HCT116 (cell line): ENCODE measurements around the gene DYNC1I1. TPM values are rescaled to one million over a fixed set of nuclear protein-coding genes. Genes with fewer than 3 reads are reported as not detected.

ENCODE experiments used
- ATAC-seq: fragments of 200-7000 bp; cut with Tn5 transposase; 2 replicates; pipeline ENCODE4 v1.9.1; 2020; ENCODE audit warnings: mild to moderate bottlenecking, moderate library complexity
- BruUV-seq: library from RNA; stranded (reverse); fragments of 400-500 nt; replicated peaks from 2 replicates; lab custom pipeline; 2021; lab: Mats Ljungman, UMichigan
- CTCF ChIA-PET: fragments of 300-600 bp; sonication (Branson Sonifier 250); formaldehyde crosslinking; loops from one replicate; lab custom pipeline; 2021; ENCODE audit warnings: antibody characterized with exemption; lab: Charles Lee
- POLR2A ChIA-PET: fragments of 300-600, 350-600 bp; sonication (Branson Sonifier 250); formaldehyde crosslinking; loops from one replicate; lab custom pipeline; 2021; ENCODE audit warnings: antibody characterized with exemption; lab: Charles Lee
- RAD21 ChIA-PET, 2 experiments: fragments of 300-600 bp; sonication (Branson Sonifier 250); formaldehyde crosslinking; loops; one replicate each; lab custom pipeline; 2023; ENCODE audit warnings: low total read pairs in 2 of 2; ENCODE audit not compliant: uncharacterized antibody in 2 of 2, unreplicated experiment in 2 of 2, low non-redundant PET in 1 of 2; lab: Charles Lee
- DNase-seq: peaks from one replicate; pipeline ENCODE4 v3.0.0-alpha.2; 2010; ENCODE audit warnings: low read depth, low spot score
- H2AFZ ChIP-seq: fragments of 200-600 bp; shearing (Covaris generic), sonication (generic); 2 replicates; pipeline ENCODE4 v1.6.1; 2017; ENCODE audit warnings: low read depth, mixed run types, mixed read lengths, antibody characterized with exemption, low read length; ENCODE audit not compliant: poor library complexity, severe bottlenecking
- H3K27ac ChIP-seq: 2 replicates; pipeline ENCODE4 v1.5.1; 2012; ENCODE audit warnings: low read depth, low read length
- H3K27me3 ChIP-seq: fragments of 200-600 bp; sonication (generic); 2 replicates; pipeline ENCODE4 v1.6.1; 2016; ENCODE audit warnings: mixed run types, low read length, mixed read lengths; ENCODE audit not compliant: insufficient read depth
- H3K36me3 ChIP-seq, 2 experiments: fragments of 200-500 bp in 1 of 2; fragments of 200-600 bp in 1 of 2; sonication (Bioruptor generic) in 1 of 2; sonication (generic) in 1 of 2; 2 replicates each; pipeline versions ENCODE4 v1.5.1 to v1.6.1; 2014 to 2016; ENCODE audit warnings: low read length in 2 of 2, inconsistent platforms in 1 of 2, mixed read lengths in 1 of 2, mixed run types in 1 of 2; ENCODE audit not compliant: insufficient read depth in 2 of 2, control insufficient read depth in 1 of 2
- H3K4me1 ChIP-seq, 2 experiments: fragments of 200-600 bp in 1 of 2; sonication (generic) in 1 of 2; 2 replicates each; pipeline versions ENCODE4 v1.5.1 to v1.6.1; 2012 to 2017; ENCODE audit warnings: low read length in 2 of 2, inconsistent platforms in 1 of 2, mild to moderate bottlenecking in 1 of 2, mixed read lengths in 1 of 2, mixed run types in 1 of 2, moderate library complexity in 1 of 2; ENCODE audit not compliant: insufficient read depth in 2 of 2, control insufficient read depth in 1 of 2
- H3K4me2 ChIP-seq: fragments of 200-600 bp; sonication (generic); 2 replicates; pipeline ENCODE4 v1.6.1; 2017; ENCODE audit warnings: mixed run types, low read length, mixed read lengths
- H3K4me3 ChIP-seq, 2 experiments: fragments of 200-600 bp in 1 of 2; sonication (generic) in 1 of 2; replicated peaks in 1 of 2; 2 replicates each; pipeline ENCODE4 v1.5.1; 2011 to 2016; ENCODE audit warnings: low read length in 2 of 2, control low read depth in 1 of 2, low read depth in 1 of 2, mild to moderate bottlenecking in 1 of 2, mixed read lengths in 1 of 2, mixed run types in 1 of 2
- H3K79me2 ChIP-seq: fragments of 200-600 bp; sonication (generic); 2 replicates; pipeline ENCODE4 v1.6.1; 2017; ENCODE audit warnings: mild to moderate bottlenecking, mixed run types, low read length, moderate library complexity, mixed read lengths; ENCODE audit not compliant: insufficient read depth
- H3K9ac ChIP-seq: fragments of 200-600 bp; sonication (generic); 2 replicates; pipeline ENCODE4 v1.6.1; 2016; ENCODE audit warnings: low read length, mixed read lengths
- H3K9me2 ChIP-seq: fragments of 200-600 bp; sonication (generic), shearing (Covaris generic); 2 replicates; pipeline ENCODE4 v1.6.1; 2017; ENCODE audit warnings: mixed run types, mild to moderate bottlenecking, moderate library complexity; ENCODE audit not compliant: insufficient read depth
- H3K9me3 ChIP-seq, 2 experiments: fragments of 200-500 bp in 1 of 2; fragments of 200-600 bp in 1 of 2; sonication (Bioruptor generic) in 1 of 2; sonication (generic) in 1 of 2; 2 replicates each; pipeline ENCODE4 v1.6.1; 2014 to 2017; ENCODE audit warnings: low read length in 2 of 2, mixed read lengths in 2 of 2, inconsistent platforms in 1 of 2, low read depth in 1 of 2, mild to moderate bottlenecking in 1 of 2, mixed run types in 1 of 2, moderate library complexity in 1 of 2; ENCODE audit not compliant: control insufficient read depth in 1 of 2, insufficient read depth in 1 of 2
- H4K20me1 ChIP-seq: fragments of 200-600 bp; sonication (generic), shearing (Covaris generic); 2 replicates; pipeline ENCODE4 v1.6.1; 2017; ENCODE audit warnings: mixed run types, mild to moderate bottlenecking, moderate library complexity; ENCODE audit not compliant: insufficient read depth
- CEBPB ChIP-seq: IDR thresholded peaks from 2 replicates; pipeline ENCODE4 v1.6.1; 2012; ENCODE audit warnings: low read depth
- ELF1 ChIP-seq: IDR thresholded peaks from 2 replicates; pipeline ENCODE4 v1.6.1; 2012; ENCODE audit warnings: low read depth, borderline replicate concordance
- EZH2 ChIP-seq: fragments of 200-600 bp; sonication (generic); IDR thresholded peaks from 2 replicates; pipeline ENCODE4 v1.6.1; 2017; ENCODE audit warnings: antibody characterized with exemption, mixed run types
- EZH2phosphoT487 ChIP-seq: fragments of 200-600 bp; IDR thresholded peaks from 2 replicates; pipeline ENCODE4 v1.6.1; 2018; ENCODE audit warnings: antibody characterized with exemption, borderline replicate concordance
- FOSL1 ChIP-seq: IDR thresholded peaks from 2 replicates; pipeline ENCODE4 v1.6.1; 2012; ENCODE audit warnings: low read depth
- JUND ChIP-seq: IDR thresholded peaks from 2 replicates; pipeline ENCODE4 v1.6.1; 2012
- POLR2AphosphoS5 ChIP-seq: IDR thresholded peaks from 2 replicates; pipeline ENCODE4 v1.6.1; 2011; ENCODE audit warnings: mild to moderate bottlenecking, low read depth, low read length, moderate library complexity
- SIN3A ChIP-seq: IDR thresholded peaks from 2 replicates; pipeline ENCODE4 v1.6.1; 2012; ENCODE audit warnings: low read depth
- SP1 ChIP-seq: IDR thresholded peaks from 2 replicates; pipeline ENCODE4 v1.6.1; 2012; ENCODE audit warnings: low read depth
- SRF ChIP-seq: IDR thresholded peaks from 2 replicates; pipeline ENCODE4 v1.6.1; 2012; ENCODE audit warnings: low read depth
- TCF7L2 ChIP-seq: IDR thresholded peaks from 2 replicates; pipeline ENCODE4 v1.7.0; 2011; ENCODE audit warnings: borderline replicate concordance, inconsistent platforms; ENCODE audit not compliant: insufficient read depth, insufficient read length; ENCODE audit errors: extremely low read depth
- YY1 ChIP-seq: IDR thresholded peaks from 2 replicates; pipeline ENCODE4 v1.6.1; 2011; ENCODE audit warnings: low read length, low read depth, moderate library complexity, mild to moderate bottlenecking; ENCODE audit not compliant: insufficient replicate concordance; ENCODE audit errors: extremely low read depth
- intact Hi-C: fragments of 100-400 bp; cut with micrococcal nuclease; formaldehyde crosslinking; loops from 2 replicates; pipeline ENCODE4 v1.10.0; 2022
- total RNA-seq: library from RNA; stranded (reverse); gene quantifications from one replicate; pipeline ENCODE4 v1.2.1, GENCODE V29; 2021; ENCODE audit not compliant: unreplicated experiment
- TF ChIP-seq, protein P1 (sequence below): IDR thresholded peaks from 2 replicates; pipeline ENCODE4 v1.6.1; 2012
- TF ChIP-seq, protein P2 (sequence below): IDR thresholded peaks from 2 replicates; pipeline ENCODE4 v1.6.1; 2012
- TF ChIP-seq, protein P3 (sequence below): IDR thresholded peaks from 2 replicates; pipeline ENCODE4 v1.6.1; 2012; ENCODE audit warnings: low read depth

The DYNC1I1 gene
- total RNA-seq, 1 experiment from 2014 or later = not detected

DNA sequence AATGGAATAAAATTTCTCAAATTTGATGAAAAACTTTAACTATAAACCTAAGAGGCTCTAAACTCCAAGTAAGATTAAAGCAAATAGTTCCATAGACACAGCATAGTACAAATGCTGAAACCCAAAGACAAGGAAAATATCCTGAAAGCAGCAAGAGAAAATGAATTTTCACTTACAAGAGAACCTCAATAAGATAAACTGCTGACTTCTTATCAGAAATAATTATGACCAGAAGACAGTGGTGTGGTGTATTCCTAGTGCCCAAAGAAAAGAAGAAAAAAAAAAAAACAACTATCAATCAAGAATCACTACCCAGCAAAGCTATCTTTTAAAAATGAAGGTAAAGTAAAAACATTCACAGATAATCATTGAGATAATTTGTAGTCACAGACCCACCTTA lies 106.3 kb downstream of the DYNC1I1 start:
- no peak for TF ChIP-seq JUND
- no peak for TF ChIP-seq FOSL1
- no peak for TF ChIP-seq SRF
- TF ChIP-seq CEBPB = no peak
- no peak for TF ChIP-seq YY1
- no peak for TF ChIP-seq EZH2
- TF ChIP-seq, protein P1, sequence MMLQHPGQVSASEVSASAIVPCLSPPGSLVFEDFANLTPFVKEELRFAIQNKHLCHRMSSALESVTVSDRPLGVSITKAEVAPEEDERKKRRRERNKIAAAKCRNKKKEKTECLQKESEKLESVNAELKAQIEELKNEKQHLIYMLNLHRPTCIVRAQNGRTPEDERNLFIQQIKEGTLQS = no peak
- no peak for TF ChIP-seq ELF1
- TF ChIP-seq, protein P2, sequence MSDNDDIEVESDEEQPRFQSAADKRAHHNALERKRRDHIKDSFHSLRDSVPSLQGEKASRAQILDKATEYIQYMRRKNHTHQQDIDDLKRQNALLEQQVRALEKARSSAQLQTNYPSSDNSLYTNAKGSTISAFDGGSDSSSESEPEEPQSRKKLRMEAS = no peak
- no peak for TF ChIP-seq TCF7L2
- no peak for TF ChIP-seq SP1
- Histone ChIP-seq H3K36me3 (no peaks in the 10 kb centered on the region), H3K4me3 (no peak overlapping the region), H3K9ac (no peak overlapping the region), H3K9me3 (no peaks in the 10 kb centered on the region), H4K20me1 (no peaks in the 10 kb centered on the region), H3K79me2 (no peaks in the 10 kb centered on the region), H3K9me2 (no peaks in the 10 kb centered on the region), H3K4me2 (no peak overlapping the region), H3K4me1 (no peaks in the 10 kb centered on the region), H3K27ac (no peak overlapping the region), H3K27me3 (no peaks in the 10 kb centered on the region; the same call in 1 of the 2 replicates), H2AFZ (no peak overlapping the region)
- ATAC-seq = no peak
- intact Hi-C loops = no loop called here
- ChIA-PET POLR2A (no interaction called here), CTCF (no interaction called here), RAD21 (no interaction called here)
- no TSS peak for BruUV-seq
- no peak for DNase-seq

DNA sequence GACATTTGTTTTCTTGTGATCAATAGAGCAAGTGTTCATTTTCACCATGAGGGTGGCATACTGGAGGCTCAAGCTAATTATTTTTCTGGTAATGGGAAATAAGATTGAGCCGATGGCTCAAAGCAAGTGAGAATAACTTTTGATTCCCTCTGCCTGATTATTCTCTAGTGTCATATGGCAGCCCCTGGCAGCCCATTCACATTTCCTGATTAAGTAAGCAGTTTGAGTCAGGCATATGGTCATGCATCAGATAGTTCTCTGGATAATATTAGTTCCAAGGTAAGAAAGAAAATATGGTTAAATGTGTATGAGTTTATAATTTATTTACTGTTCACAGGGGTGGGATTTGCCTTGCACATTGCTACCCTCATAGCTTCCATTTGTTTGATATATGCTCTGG lies 109.2 kb downstream of the DYNC1I1 start:
- Histone ChIP-seq H3K4me2 (no peak overlapping the region), H3K27me3 (peaks cover 5% of the 10 kb centered on the region; the same call in 1 of the 2 replicates), H3K79me2 (no peaks in the 10 kb centered on the region), H3K4me1 (no peaks in the 10 kb centered on the region), H3K36me3 (no peaks in the 10 kb centered on the region), H3K9me2 (no peaks in the 10 kb centered on the region), H3K27ac (no peak overlapping the region), H3K9me3 (no peaks in the 10 kb centered on the region), H3K4me3 (no peak overlapping the region), H4K20me1 (no peaks in the 10 kb centered on the region), H2AFZ (no peak overlapping the region), H3K9ac (no peak overlapping the region)
- ChIA-PET POLR2A (no interaction called here), CTCF (no interaction called here), RAD21 (no interaction called here)
- TF ChIP-seq POLR2AphosphoS5 (no peak), FOSL1 (no peak), YY1 (no peak), EZH2 (no peak), EZH2phosphoT487 (no peak), SIN3A (no peak)
- TF ChIP-seq, protein P3, sequence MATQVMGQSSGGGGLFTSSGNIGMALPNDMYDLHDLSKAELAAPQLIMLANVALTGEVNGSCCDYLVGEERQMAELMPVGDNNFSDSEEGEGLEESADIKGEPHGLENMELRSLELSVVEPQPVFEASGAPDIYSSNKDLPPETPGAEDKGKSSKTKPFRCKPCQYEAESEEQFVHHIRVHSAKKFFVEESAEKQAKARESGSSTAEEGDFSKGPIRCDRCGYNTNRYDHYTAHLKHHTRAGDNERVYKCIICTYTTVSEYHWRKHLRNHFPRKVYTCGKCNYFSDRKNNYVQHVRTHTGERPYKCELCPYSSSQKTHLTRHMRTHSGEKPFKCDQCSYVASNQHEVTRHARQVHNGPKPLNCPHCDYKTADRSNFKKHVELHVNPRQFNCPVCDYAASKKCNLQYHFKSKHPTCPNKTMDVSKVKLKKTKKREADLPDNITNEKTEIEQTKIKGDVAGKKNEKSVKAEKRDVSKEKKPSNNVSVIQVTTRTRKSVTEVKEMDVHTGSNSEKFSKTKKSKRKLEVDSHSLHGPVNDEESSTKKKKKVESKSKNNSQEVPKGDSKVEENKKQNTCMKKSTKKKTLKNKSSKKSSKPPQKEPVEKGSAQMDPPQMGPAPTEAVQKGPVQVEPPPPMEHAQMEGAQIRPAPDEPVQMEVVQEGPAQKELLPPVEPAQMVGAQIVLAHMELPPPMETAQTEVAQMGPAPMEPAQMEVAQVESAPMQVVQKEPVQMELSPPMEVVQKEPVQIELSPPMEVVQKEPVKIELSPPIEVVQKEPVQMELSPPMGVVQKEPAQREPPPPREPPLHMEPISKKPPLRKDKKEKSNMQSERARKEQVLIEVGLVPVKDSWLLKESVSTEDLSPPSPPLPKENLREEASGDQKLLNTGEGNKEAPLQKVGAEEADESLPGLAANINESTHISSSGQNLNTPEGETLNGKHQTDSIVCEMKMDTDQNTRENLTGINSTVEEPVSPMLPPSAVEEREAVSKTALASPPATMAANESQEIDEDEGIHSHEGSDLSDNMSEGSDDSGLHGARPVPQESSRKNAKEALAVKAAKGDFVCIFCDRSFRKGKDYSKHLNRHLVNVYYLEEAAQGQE = no peak
- ATAC-seq = no peak
- intact Hi-C loops = no loop called here
- BruUV-seq = no TSS peak
- no peak for DNase-seq
